Measurements from ENCODE around the gene AURKB.

DNA sequence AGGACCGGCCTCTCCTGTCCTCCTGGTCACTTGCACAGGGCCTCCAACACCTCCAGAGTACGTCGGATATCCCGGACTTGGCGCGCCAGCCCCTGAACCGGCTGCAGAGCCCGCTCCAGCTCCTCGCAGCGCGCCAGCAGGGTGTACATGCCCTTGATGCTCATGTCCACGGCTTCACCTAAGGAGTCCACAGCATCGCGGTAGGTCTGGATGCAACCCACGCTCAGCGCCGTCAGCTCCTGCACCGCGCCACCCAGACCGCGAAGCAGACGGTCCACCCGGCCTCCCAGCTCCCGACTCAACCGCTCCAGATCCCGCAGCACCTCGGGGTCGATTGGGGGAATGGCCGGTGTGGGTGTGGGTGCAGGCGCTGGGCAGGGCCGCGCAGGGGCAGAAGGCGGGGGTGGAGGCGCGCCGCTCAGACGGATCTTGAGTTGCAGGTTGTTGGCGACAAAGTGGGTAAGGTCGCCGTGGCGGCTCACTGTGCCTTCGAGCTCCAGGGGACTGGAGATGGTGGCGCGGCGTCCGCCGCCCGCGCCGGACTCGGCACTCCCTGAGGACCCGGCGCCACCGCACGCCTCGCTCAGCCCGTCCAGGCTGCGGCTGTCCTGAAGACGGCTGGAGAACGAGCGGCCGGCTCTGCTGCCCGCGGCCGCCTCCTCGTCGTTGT lies 21.2 kb downstream of the AURKB start:
- TF ChIP-seq CTCF (IDR thresholded peaks at IDR 0.05): no peak
- no peak for TF ChIP-seq POLR2A (IDR thresholded peaks at IDR 0.05)
